HCT116 (cell line): Measurements from ENCODE around the gene LMNTD1. TPM values are rescaled to one million over a fixed set of nuclear protein-coding genes. Genes with fewer than 3 reads are reported as not detected.

ENCODE experiments used
- ATAC-seq: fragments of 200-7000 bp; cut with Tn5 transposase; 2 replicates; pipeline ENCODE4 v1.9.1; 2020; ENCODE audit warnings: mild to moderate bottlenecking, moderate library complexity
- BruUV-seq: library from RNA; stranded (reverse); fragments of 400-500 nt; replicated peaks from 2 replicates; lab custom pipeline; 2021; lab: Mats Ljungman, UMichigan
- CTCF ChIA-PET: fragments of 300-600 bp; sonication (Branson Sonifier 250); formaldehyde crosslinking; loops from one replicate; lab custom pipeline; 2021; ENCODE audit warnings: antibody characterized with exemption; lab: Charles Lee
- POLR2A ChIA-PET: fragments of 300-600, 350-600 bp; sonication (Branson Sonifier 250); formaldehyde crosslinking; loops from one replicate; lab custom pipeline; 2021; ENCODE audit warnings: antibody characterized with exemption; lab: Charles Lee
- RAD21 ChIA-PET, 2 experiments: fragments of 300-600 bp; sonication (Branson Sonifier 250); formaldehyde crosslinking; loops; one replicate each; lab custom pipeline; 2023; ENCODE audit warnings: low total read pairs in 2 of 2; ENCODE audit not compliant: uncharacterized antibody in 2 of 2, unreplicated experiment in 2 of 2, low non-redundant PET in 1 of 2; lab: Charles Lee
- DNase-seq: peaks from one replicate; pipeline ENCODE4 v3.0.0-alpha.2; 2010; ENCODE audit warnings: low read depth, low spot score
- H2AFZ ChIP-seq: fragments of 200-600 bp; shearing (Covaris generic), sonication (generic); 2 replicates; pipeline ENCODE4 v1.6.1; 2017; ENCODE audit warnings: low read depth, mixed run types, mixed read lengths, antibody characterized with exemption, low read length; ENCODE audit not compliant: poor library complexity, severe bottlenecking
- H3K27ac ChIP-seq: 2 replicates; pipeline ENCODE4 v1.5.1; 2012; ENCODE audit warnings: low read depth, low read length
- H3K27me3 ChIP-seq: fragments of 200-600 bp; sonication (generic); 2 replicates; pipeline ENCODE4 v1.6.1; 2016; ENCODE audit warnings: mixed run types, low read length, mixed read lengths; ENCODE audit not compliant: insufficient read depth
- H3K36me3 ChIP-seq, 2 experiments: fragments of 200-500 bp in 1 of 2; fragments of 200-600 bp in 1 of 2; sonication (Bioruptor generic) in 1 of 2; sonication (generic) in 1 of 2; 2 replicates each; pipeline versions ENCODE4 v1.5.1 to v1.6.1; 2014 to 2016; ENCODE audit warnings: low read length in 2 of 2, inconsistent platforms in 1 of 2, mixed read lengths in 1 of 2, mixed run types in 1 of 2; ENCODE audit not compliant: insufficient read depth in 2 of 2, control insufficient read depth in 1 of 2
- H3K4me1 ChIP-seq, 2 experiments: fragments of 200-600 bp in 1 of 2; sonication (generic) in 1 of 2; 2 replicates each; pipeline versions ENCODE4 v1.5.1 to v1.6.1; 2012 to 2017; ENCODE audit warnings: low read length in 2 of 2, inconsistent platforms in 1 of 2, mild to moderate bottlenecking in 1 of 2, mixed read lengths in 1 of 2, mixed run types in 1 of 2, moderate library complexity in 1 of 2; ENCODE audit not compliant: insufficient read depth in 2 of 2, control insufficient read depth in 1 of 2
- H3K4me2 ChIP-seq: fragments of 200-600 bp; sonication (generic); 2 replicates; pipeline ENCODE4 v1.6.1; 2017; ENCODE audit warnings: mixed run types, low read length, mixed read lengths
- H3K4me3 ChIP-seq, 2 experiments: fragments of 200-600 bp in 1 of 2; sonication (generic) in 1 of 2; replicated peaks in 1 of 2; 2 replicates each; pipeline ENCODE4 v1.5.1; 2011 to 2016; ENCODE audit warnings: low read length in 2 of 2, control low read depth in 1 of 2, low read depth in 1 of 2, mild to moderate bottlenecking in 1 of 2, mixed read lengths in 1 of 2, mixed run types in 1 of 2
- H3K79me2 ChIP-seq: fragments of 200-600 bp; sonication (generic); 2 replicates; pipeline ENCODE4 v1.6.1; 2017; ENCODE audit warnings: mild to moderate bottlenecking, mixed run types, low read length, moderate library complexity, mixed read lengths; ENCODE audit not compliant: insufficient read depth
- H3K9ac ChIP-seq: fragments of 200-600 bp; sonication (generic); 2 replicates; pipeline ENCODE4 v1.6.1; 2016; ENCODE audit warnings: low read length, mixed read lengths
- H3K9me2 ChIP-seq: fragments of 200-600 bp; sonication (generic), shearing (Covaris generic); 2 replicates; pipeline ENCODE4 v1.6.1; 2017; ENCODE audit warnings: mixed run types, mild to moderate bottlenecking, moderate library complexity; ENCODE audit not compliant: insufficient read depth
- H3K9me3 ChIP-seq, 2 experiments: fragments of 200-500 bp in 1 of 2; fragments of 200-600 bp in 1 of 2; sonication (Bioruptor generic) in 1 of 2; sonication (generic) in 1 of 2; 2 replicates each; pipeline ENCODE4 v1.6.1; 2014 to 2017; ENCODE audit warnings: low read length in 2 of 2, mixed read lengths in 2 of 2, inconsistent platforms in 1 of 2, low read depth in 1 of 2, mild to moderate bottlenecking in 1 of 2, mixed run types in 1 of 2, moderate library complexity in 1 of 2; ENCODE audit not compliant: control insufficient read depth in 1 of 2, insufficient read depth in 1 of 2
- H4K20me1 ChIP-seq: fragments of 200-600 bp; sonication (generic), shearing (Covaris generic); 2 replicates; pipeline ENCODE4 v1.6.1; 2017; ENCODE audit warnings: mixed run types, mild to moderate bottlenecking, moderate library complexity; ENCODE audit not compliant: insufficient read depth
- ATF3 ChIP-seq: IDR thresholded peaks from 2 replicates; pipeline ENCODE4 v1.6.1; 2012
- EGR1 ChIP-seq: IDR thresholded peaks from 2 replicates; pipeline ENCODE4 v1.6.1; 2012; ENCODE audit warnings: low read depth
- ELF1 ChIP-seq: IDR thresholded peaks from 2 replicates; pipeline ENCODE4 v1.6.1; 2012; ENCODE audit warnings: low read depth, borderline replicate concordance
- FOSL1 ChIP-seq: IDR thresholded peaks from 2 replicates; pipeline ENCODE4 v1.6.1; 2012; ENCODE audit warnings: low read depth
- POLR2A ChIP-seq: IDR thresholded peaks from 2 replicates; pipeline ENCODE4 v1.7.0; 2011; ENCODE audit warnings: borderline replicate concordance; ENCODE audit not compliant: insufficient read depth, insufficient read length; ENCODE audit errors: extremely low read depth
- POLR2AphosphoS5 ChIP-seq: IDR thresholded peaks from 2 replicates; pipeline ENCODE4 v1.6.1; 2011; ENCODE audit warnings: mild to moderate bottlenecking, low read depth, low read length, moderate library complexity
- ZFX ChIP-seq: fragments of 450-650 bp; IDR thresholded peaks from 2 replicates; pipeline ENCODE4 v1.6.1; 2017
- intact Hi-C: fragments of 100-400 bp; cut with micrococcal nuclease; formaldehyde crosslinking; loops from 2 replicates; pipeline ENCODE4 v1.10.0; 2022
- total RNA-seq: library from RNA; stranded (reverse); gene quantifications from one replicate; pipeline ENCODE4 v1.2.1, GENCODE V29; 2021; ENCODE audit not compliant: unreplicated experiment
- TF ChIP-seq, protein P1 (sequence below), 3 experiments: fragments of 200-600 bp in 1 of 3; sonication (generic) in 1 of 3; IDR thresholded peaks in 2 of 3; conservative IDR thresholded peaks in 1 of 3; 2 replicates each; pipeline ENCODE4 v1.5.1; 2012 to 2017; ENCODE audit warnings: low read depth in 2 of 3, low read length in 2 of 3, antibody characterized with exemption in 1 of 3, borderline replicate concordance in 1 of 3, control low read depth in 1 of 3, mild to moderate bottlenecking in 1 of 3, mixed read lengths in 1 of 3, mixed run types in 1 of 3, moderate library complexity in 1 of 3; ENCODE audit not compliant: insufficient read depth in 1 of 3
- TF ChIP-seq, protein P2 (sequence below): IDR thresholded peaks from 2 replicates; pipeline ENCODE4 v1.6.1; 2012; ENCODE audit warnings: low read depth

LMNTD1 gene
- total RNA-seq, 1 experiment from 2014 or later: not detected

DNA sequence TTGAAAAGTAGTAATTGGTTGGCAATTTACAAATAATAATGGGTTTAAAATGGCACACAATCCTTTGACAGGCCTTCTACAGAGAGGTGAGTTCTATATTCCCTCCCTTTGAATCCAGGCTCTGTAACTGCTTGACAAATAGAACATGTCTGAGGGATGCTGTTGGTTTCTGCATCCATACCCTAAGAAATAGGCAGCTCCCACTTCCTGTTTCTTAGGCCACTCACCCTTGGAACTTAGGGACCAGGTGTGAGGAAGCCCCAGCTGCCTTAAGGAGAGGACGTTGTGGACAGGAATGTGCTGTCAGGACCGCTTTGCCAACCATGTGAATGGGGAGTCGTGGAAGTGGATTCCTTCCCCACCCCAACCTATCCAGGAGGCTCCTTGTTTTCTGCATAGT lies 59.4 kb downstream of the LMNTD1 start:
- no peaks in the 10 kb centered on the region for H3K9me2 ChIP-seq
- no peak for ATAC-seq
- no peak for DNase-seq
- TF ChIP-seq ZFX (no peak), POLR2AphosphoS5 (no peak), EGR1 (no peak), ELF1 (no peak), POLR2A (no peak), ATF3 (no peak), FOSL1 (no peak)
- TF ChIP-seq, protein P1, sequence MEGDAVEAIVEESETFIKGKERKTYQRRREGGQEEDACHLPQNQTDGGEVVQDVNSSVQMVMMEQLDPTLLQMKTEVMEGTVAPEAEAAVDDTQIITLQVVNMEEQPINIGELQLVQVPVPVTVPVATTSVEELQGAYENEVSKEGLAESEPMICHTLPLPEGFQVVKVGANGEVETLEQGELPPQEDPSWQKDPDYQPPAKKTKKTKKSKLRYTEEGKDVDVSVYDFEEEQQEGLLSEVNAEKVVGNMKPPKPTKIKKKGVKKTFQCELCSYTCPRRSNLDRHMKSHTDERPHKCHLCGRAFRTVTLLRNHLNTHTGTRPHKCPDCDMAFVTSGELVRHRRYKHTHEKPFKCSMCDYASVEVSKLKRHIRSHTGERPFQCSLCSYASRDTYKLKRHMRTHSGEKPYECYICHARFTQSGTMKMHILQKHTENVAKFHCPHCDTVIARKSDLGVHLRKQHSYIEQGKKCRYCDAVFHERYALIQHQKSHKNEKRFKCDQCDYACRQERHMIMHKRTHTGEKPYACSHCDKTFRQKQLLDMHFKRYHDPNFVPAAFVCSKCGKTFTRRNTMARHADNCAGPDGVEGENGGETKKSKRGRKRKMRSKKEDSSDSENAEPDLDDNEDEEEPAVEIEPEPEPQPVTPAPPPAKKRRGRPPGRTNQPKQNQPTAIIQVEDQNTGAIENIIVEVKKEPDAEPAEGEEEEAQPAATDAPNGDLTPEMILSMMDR (IDR thresholded peaks at IDR 0.05 in 2 of 3, conservative IDR thresholded peaks at IDR 0.05 in 1 of 3; ENCODE audit: borderline replicate concordance in 1 of 3, insufficient read depth in 1 of 3, low read depth in 2 of 3, low read length in 2 of 3): no peak
- TF ChIP-seq, protein P2, sequence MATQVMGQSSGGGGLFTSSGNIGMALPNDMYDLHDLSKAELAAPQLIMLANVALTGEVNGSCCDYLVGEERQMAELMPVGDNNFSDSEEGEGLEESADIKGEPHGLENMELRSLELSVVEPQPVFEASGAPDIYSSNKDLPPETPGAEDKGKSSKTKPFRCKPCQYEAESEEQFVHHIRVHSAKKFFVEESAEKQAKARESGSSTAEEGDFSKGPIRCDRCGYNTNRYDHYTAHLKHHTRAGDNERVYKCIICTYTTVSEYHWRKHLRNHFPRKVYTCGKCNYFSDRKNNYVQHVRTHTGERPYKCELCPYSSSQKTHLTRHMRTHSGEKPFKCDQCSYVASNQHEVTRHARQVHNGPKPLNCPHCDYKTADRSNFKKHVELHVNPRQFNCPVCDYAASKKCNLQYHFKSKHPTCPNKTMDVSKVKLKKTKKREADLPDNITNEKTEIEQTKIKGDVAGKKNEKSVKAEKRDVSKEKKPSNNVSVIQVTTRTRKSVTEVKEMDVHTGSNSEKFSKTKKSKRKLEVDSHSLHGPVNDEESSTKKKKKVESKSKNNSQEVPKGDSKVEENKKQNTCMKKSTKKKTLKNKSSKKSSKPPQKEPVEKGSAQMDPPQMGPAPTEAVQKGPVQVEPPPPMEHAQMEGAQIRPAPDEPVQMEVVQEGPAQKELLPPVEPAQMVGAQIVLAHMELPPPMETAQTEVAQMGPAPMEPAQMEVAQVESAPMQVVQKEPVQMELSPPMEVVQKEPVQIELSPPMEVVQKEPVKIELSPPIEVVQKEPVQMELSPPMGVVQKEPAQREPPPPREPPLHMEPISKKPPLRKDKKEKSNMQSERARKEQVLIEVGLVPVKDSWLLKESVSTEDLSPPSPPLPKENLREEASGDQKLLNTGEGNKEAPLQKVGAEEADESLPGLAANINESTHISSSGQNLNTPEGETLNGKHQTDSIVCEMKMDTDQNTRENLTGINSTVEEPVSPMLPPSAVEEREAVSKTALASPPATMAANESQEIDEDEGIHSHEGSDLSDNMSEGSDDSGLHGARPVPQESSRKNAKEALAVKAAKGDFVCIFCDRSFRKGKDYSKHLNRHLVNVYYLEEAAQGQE: no peak
- no peak overlapping the region for H2AFZ ChIP-seq
- H3K36me3 ChIP-seq: no peaks in the 10 kb centered on the region
- peaks cover 0 to 9% of the 10 kb centered on the region in 2 experiments; a peak in 2 of 4 replicates for H3K4me1 ChIP-seq
- intact Hi-C loops: no loop called here
- RAD21 ChIA-PET: no interaction called here
- no peak overlapping the region for H3K4me2 ChIP-seq
- BruUV-seq: no TSS peak
- no peaks in the 10 kb centered on the region for H3K9me3 ChIP-seq
- H3K79me2 ChIP-seq: no peaks in the 10 kb centered on the region
- no peak overlapping the region for H3K9ac ChIP-seq
- no peak overlapping the region for H3K4me3 ChIP-seq
- no peaks in the 10 kb centered on the region for H3K27me3 ChIP-seq
- H3K27ac ChIP-seq: no peak overlapping the region
- POLR2A ChIA-PET: no interaction called here
- H4K20me1 ChIP-seq: no peaks in the 10 kb centered on the region
- CTCF ChIA-PET: no interaction called here
